ENCODE measurements around the gene PHOSPHO1.

The PHOSPHO1 gene

DNA sequence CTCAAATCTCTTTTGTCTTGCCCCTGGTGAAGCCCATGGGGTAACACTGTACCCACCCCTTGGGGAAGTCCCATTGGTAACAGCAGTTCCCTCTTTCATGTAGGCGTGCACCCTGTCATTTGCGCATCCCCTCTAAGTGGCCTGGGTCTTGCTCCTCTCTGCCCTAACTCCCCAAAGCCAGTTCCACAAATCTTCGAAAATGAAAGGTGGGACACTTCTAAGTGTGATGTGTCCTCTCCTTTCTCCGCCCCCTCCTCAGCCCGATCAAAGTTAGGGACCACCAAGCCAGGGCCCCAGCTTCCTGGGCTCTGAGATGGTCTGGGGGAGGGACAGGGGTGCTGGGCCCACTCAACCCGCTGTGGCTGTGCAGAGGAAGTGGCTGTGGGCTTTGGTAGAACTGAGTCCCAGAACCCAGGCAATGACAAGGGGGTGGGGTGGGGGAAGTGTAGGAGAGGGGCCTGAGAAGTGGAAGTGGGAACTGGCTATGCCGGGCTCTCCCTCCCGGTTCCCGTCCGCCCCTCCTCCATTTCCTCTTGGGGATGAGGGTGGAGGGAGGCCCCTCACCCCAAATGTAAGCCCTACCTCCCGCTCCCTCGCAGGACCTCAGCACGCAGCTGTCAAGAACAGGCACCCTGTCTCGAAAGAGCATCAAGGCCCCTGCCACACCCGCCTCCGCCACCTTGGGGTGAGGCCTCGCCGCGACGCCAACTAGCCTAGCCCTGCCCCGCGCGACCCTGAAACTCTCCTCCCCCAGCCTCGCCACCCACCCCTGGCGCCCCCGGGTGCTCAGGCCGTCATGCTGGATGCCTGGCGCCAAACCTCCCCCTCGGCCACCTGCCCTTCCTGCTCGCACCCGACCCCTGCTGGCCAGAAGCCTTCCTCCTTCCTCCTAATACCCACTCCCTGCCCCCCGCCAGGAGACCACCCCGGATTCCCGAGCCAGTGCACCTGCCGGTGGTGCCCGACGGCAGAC lies 11.4 kb downstream of the PHOSPHO1 start:
- DNase-seq (ENCODE audit: low spot score), result no peak

DNA sequence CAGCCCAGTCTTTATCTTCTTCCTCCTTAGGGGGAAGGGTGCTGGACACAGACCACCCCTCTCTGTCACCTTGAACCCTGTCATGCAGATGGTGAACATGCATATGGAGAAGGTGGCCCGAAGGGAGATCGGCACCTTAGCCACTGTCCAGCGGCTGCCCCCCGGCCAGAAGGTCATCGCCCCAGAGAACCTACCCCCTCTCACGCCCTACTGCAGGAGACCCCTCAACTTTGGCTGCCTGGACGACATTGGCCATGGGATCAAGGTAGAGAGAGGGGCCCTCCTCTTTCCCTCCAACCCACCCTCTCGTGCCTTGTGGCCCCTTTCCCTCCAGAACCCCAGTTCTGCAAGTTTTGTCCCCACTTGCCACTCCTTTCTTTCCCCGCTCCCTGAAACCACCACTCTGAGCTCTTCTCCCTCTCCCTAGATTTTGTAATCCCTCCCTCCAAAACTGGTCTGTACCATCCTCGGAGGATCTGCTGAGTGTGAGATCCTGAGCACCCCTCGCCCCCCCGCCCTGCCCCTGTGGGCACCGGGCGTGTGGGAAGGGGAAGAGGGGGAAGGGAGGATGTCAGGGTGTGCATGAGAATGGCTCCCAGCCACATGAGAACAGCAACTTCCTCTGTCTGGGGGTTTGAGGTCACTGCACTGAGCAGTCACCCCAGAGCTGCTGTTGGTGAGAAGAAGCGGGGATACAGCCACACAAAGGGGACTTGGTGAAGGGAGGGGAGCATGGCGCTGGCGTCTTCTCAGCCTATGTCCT lies 12.8 kb downstream of the PHOSPHO1 start:
- DNase-seq (ENCODE audit: low spot score), result peak; percentile 76

DNA sequence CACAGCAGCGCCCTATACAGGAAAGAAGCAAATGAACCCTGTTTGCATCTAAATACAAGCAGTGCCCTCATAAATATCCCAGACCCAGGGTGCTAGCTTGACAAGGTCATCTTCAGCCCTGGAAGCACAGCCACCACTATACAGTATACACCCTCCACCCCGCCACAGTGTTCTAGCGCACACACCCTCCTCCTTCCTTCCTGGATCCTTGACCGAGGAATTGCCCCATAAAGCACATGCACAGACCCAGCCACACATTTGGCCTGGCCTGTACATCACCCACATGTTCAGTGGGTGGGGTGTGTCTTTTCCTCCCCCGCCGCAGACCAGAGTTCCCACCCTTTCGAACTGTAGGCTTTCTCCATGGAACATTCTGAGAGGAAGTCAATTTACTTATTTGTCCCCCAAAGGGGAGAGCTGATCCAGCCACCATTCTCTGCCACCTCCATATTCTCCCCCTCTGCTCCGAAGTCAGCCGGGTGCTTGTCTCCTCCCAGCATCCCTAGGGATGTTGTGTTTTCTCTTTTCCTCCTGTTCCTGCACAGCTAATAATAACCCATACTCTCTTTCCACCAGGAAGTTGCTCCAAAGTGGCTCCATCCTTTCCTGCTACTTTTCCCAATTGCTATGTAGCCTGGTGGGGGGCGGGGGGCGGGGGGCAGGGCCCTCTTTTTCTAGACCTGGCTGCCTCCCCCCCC lies 13.5 kb downstream of the PHOSPHO1 start:
- DNase-seq (ENCODE audit: low spot score), result peak; percentile 66

- DNase-seq (ENCODE audit: low spot score), result no peak
Observed at GRCh38 chr17:49216482-49216881, 14.1 kb downstream of the PHOSPHO1 start.

DNA sequence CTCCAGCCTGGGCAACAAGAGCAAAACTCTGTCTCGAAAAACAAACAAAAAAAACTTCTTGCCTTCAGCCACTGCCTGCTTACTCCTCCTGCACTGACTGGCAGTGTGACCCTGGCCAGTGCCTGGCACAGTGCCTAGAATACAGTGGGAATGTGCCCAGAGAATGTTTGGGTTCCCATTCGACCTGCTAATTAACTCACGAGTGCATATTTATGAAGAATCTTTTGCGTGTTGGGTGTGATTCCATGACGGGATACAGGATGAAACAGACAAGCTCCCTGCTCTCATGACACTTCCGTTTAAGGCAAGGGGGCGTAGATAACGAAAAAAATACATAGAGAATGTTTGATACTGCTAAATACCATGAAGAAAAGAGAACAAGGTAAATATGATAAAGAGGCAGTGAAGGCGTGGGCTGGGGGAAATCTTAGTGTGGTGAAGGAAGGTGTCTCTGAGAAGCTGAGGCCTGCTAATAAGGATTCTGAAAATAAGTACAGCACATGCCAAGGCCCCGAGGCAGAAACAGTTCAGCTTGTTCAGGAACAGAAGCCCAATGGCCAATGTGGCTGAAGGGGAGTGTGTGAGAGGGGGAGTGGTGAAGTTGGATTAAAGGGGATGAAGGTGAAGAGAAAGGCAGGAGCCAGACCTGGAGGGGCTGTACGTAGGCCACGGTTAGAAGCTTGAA lies 15.8 kb downstream of the PHOSPHO1 start:
- DNase-seq (ENCODE audit: low spot score), result no peak

- DNase-seq (ENCODE audit: low spot score), result no peak
Observed at GRCh38 chr17:49213847-49214246, 16.7 kb downstream of the PHOSPHO1 start.

- no peak for DNase-seq (ENCODE audit: low spot score)
Observed at GRCh38 chr17:49213399-49213798, 17.2 kb downstream of the PHOSPHO1 start.

DNA sequence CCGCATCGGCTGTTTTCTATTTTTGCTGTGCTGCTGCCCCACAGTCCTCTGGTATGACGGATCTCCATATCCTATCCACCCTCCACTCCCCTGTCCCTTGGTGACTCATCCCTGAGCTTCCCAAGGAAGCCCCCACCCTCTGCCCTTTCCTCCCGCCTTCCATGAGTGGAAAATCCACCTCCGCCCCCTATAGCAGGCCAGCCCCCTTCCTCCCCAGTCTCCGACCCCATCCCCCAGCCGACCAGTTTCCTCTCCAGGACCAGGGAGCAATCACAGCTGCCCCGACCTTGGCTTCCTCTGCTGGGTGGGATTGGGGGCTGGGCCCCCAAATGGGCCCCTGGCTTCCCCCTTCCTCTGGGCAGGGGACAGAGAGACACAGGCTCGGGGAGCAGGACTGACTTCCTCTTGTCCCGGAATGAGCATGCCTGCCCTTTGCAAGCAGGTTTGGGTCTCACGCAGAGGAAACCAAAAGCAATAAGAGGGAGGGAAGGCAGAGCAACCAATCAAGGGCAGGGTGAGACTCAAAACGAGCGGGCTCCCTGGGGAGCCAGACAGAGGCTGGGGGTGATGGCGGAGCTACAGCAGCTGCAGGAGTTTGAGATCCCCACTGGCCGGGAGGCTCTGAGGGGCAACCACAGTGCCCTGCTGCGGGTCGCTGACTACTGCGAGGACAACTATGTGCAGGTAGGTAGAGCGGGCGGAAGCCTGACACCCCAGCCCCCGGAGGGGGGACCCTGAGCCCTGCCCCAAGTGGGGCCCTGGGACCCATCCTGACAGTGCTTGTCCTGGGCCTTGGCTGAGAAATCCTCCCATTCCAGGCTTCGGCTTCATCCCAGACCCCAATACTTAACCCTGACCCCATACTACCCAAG lies 20.2 kb downstream of the PHOSPHO1 start, which contains the start of the genes ABI3 and GNGT2:
ABI3 (plus strand) TSS at position 550 of the 872 bp plus-strand sequence; CDS start at position 568, 18 bp downstream.
GNGT2 (minus strand) TSS at position 417 of the 872 bp plus-strand sequence. CDS start 3,152 bp downstream, outside the sequence.
- peak; percentile 75 for DNase-seq (ENCODE audit: low spot score)

GRCh38 chr17:49209061-49209571 lies 21.5 kb downstream of the PHOSPHO1 start:
- no peak for DNase-seq (ENCODE audit: low spot score)

GRCh38 chr17:49204516-49204915 lies 26.1 kb downstream of the PHOSPHO1 start:
- no peak for DNase-seq (ENCODE audit: low spot score)

DNA sequence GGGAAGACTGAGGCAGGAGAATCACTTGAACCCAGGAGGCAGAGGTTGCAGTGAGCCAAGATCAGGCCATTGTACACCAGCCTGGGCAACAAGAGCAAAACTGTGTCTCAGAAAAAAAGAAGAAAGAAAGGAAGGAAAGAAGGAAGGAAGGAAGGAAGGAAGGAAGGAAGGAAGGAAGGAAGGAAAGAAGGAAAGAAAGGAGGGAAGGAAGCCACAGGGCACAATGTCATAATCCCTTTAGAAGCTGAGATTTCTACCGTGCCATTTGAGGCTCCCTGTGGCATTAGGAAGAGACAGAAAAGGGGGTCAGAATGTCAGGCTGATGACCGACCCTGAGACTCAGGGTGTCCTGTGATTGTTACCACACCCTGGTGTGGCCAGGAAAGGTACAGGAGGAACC lies 26.8 kb downstream of the PHOSPHO1 start:
- no peak for DNase-seq (ENCODE audit: low spot score)

DNA sequence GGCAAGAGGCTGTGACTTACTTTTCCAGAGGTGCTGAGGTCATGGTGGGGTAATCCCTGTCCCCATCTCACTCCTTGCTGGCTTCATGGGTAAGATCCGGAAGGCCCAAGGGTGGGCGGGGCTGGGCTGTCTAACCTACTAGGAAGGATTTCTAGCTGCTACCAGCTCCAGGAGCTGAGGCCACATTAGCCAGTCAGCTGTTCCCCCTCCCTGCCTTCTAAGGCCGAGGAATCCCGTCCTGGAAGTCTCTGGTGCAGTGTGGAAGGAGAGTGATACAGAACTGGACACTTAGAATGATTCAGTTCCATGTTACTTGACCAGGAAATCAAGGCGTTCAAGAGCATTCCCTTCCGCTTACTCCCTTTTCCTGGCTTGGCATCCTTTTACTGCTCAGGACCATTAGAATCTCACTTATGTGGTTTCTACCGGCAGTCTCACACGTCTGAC lies 29.1 kb downstream of the PHOSPHO1 start:
- no peak for DNase-seq (ENCODE audit: low spot score)

- DNase-seq (ENCODE audit: low spot score), result no peak
Observed at GRCh38 chr17:49200423-49201083, 30.0 kb downstream of the PHOSPHO1 start.

DNA sequence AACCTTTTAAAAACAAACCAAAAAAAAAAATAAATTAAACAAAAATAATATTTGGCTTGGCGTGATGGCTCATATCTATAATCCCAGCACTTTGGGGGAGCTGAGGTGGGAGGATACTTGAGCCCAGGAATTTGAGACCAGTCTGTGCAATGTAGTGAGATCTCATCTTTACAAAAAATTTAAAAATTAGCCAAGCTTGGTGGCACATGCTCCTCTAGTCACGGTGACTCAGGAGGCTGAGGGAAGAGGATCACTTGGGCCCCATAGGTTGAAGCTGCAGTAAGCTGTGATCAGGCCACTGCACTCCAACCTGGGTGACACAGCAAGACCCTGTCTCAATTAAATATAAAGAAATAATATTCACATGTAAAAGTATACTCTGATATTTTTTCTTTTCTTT lies 32.4 kb downstream of the PHOSPHO1 start:
- DNase-seq (ENCODE audit: low spot score), result no peak

DNA sequence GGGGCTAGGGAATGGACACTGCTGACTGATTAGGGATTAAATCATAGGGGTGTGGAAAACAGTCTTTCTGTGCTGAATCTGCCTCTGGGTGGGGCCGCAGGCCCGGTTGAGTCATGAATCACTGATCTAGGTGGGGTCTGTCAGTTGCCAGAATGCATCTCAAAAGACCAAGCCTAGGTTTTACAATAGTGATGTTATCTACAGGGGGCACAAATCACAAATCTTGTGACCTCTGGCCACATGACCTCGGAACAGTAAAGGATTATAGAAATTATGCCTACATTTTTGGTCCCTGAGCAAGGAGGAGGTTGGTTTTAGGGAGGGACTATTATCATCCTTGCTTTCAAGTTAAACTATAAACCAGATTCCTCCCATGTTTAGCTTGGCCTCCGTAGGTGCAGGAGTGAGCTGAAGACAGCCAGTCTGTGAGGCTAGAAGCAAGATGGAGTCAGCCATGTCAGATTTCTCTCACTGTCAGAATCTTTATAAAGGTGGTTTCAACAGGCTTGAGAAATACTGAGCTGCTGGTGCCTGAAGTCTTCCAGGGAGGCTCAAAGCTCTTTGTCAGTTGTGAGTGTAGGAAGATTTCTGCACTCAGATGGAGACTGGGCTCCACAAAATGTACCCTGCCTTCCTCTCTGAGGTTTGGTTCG lies 33.1 kb downstream of the PHOSPHO1 start:
- no peak for DNase-seq (ENCODE audit: low spot score)

- DNase-seq (ENCODE audit: low spot score), result no peak
Observed at GRCh38 chr17:49196520-49196919, 34.1 kb downstream of the PHOSPHO1 start.

DNA sequence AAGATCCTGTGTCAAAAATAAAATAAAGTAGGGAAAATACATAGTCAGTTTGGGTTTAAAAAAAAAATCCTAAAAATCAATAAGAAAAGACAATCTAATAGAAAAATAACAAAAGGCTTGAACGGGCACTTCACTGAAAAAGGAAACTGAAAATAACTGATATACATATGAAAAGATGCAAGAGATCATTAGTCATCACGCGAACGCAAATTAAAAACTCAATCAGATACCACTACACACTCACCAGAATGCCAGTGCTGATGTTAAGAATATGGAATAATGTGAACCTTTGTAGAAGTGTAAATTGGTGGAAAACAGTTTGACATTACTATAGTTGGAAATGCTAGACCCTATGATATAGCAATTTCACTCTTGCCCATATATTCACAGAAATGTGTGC lies 34.8 kb downstream of the PHOSPHO1 start:
- DNase-seq (ENCODE audit: low spot score), result no peak

DNA sequence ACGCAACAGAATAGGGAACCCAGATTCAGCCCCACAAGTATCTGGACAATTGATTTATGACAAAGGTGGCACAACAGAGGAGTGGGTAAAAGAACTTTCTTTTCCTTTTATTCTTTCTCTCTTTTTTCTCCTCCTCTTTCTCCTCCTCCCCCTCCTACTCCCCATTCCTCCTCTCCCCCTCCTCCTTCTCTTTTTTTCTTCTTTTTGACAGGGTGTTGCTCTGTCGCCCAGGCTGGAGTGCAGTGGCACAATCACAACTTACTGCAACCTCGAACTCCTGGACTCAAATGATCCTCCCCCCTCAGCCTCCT lies 36.3 kb downstream of the PHOSPHO1 start:
- DNase-seq (ENCODE audit: low spot score), result no peak
